GM18870 (cell line): ENCODE measurements around the gene FOXD4L6.
"Not testable (repeated sequence)": the region's sequence is repeated elsewhere in the genome, so short reads cannot be mapped to it uniquely, and the experiment has no call there.

Experiments used
- ATAC-seq: cut with Tn5 transposase; IDR thresholded peaks from one replicate; pipeline ENCODE4 v1.9.1; 2021; ENCODE audit warnings: moderate library complexity; ENCODE audit not compliant: unreplicated experiment

FOXD4L6 gene

DNA sequence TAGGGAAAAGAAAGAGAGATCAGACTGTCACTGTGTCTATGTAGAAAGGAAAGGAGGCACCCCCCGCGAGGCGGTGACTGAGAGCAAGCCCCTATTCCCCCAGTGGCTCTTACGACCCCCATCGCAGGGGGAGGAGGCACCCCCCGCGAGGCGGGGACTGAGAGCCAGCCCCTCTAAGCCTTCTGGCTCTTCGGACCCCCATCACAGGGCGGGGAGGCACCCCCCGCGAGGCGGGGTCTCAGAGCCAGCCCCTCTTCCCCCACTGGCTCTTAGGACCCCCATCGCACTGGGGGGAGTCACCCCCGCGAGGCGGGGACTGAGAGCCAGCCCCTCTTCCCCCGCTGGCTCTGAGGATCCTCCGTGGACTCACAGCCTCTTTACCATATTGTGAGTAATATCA lies 23.9 kb downstream of the FOXD4L6 start:
- ATAC-seq: not testable (repeated sequence)

DNA sequence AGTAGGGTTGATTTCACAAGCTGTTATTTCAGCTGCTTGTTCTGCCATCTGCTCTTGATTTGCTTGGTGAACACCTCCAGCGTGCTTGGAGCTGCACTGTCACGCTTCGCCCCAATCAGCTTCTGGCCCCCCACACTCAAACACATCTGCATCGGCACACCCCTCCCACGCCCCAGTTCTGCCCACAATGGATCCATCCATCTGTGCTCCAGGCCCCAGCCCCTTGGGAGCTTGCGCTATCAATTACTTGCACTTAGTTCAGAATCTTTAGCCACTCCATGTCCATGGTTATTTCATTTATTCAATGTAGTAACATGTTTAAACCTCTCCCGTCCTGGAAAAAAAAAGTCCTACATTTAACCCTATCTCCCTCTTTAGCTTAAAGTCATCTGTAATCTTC lies 28.0 kb downstream of the FOXD4L6 start:
- ATAC-seq: not testable (repeated sequence)

DNA sequence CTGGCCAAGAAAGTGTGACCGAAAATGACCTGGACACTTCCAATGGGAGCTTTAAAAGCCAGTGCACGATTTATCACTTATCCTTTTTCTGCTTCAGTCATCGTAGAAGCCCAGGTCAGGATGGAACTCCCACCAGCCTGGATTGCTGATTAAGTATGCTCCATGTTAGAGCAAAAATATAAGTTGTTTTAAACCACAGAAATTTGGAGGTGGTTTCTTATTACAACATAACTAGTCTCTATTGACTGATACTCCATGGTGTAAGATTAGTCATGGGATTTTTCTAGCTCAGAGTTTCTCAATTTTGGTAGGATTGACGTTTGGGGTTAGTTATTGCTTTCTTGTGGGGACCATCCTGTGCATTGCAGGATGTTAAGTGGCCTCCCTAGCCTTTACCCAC lies 29.7 kb downstream of the FOXD4L6 start:
- ATAC-seq: not testable (repeated sequence)

DNA sequence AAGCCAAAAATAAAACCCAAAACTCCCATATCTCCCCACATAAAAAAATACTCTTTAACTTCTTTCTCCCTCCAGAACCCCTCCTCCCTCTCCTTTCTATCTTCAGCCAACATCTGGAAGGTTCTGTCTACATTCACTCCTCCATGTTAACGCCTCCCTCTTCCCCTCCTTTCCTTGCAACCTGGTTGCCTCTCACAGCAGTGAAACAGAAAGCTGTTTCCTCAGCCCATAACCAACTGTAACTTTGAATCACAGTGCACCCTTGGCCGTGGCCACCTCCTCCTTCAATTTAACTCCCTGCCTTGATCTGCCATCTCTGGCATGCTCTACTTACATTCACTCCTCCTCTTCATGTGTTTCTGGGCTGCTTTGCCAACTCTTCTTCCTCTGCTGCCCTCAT lies 33.4 kb downstream of the FOXD4L6 start:
- peak; percentile 56 for ATAC-seq

DNA sequence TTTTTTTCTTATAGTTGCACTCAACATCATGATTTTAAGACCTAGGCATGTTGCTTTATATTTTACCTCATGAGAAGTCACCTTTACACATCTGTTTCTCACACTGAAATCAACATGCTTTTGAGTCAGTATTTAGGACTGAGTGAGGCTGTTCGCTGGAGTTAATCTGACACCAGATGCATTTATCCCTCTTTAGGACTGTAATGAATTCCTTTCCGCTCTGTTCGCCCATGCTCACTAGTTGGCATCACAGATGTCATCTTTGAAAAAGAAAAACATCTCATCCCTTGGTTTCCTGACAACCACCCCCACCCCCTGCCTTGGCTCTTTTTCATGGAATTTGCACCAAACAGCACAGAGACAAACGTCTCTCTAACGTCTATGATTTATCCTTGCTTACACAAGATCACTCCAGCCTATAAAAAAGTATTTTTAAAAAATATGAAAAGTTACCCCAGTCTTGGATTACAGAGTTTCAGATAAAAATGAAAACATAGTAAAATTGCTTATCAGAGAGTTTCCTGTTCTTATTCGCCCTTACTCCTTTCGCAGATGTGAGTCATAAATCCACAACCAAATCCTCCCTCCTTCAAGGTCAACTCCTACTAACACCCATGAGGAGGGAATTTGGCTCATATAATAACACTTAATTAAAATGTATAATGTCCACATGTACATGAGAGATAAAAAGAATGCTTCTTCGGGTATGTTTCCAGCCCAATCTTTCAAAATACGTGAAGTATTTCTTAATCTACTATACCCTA lies 34.3 kb downstream of the FOXD4L6 start:
- not testable (repeated sequence) for ATAC-seq

DNA sequence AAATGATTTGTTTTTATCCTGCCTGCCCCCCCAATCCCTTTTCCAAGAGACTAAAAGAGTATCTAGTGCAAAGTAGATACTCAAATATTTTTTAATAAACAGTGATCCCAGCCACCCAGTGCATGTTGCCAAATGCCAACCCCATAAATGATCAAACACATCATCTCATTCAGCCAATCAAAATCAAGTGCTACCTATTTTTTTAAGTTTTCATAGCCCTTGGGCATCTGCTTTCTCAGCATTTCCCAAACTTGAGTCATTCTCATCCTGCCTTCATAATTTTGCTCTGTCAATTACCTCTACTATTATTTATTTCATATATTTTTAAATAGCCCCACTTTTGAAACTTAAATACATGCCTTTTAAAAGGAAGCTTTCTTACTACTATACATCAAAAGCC lies 37.6 kb downstream of the FOXD4L6 start:
- ATAC-seq: not testable (repeated sequence)

DNA sequence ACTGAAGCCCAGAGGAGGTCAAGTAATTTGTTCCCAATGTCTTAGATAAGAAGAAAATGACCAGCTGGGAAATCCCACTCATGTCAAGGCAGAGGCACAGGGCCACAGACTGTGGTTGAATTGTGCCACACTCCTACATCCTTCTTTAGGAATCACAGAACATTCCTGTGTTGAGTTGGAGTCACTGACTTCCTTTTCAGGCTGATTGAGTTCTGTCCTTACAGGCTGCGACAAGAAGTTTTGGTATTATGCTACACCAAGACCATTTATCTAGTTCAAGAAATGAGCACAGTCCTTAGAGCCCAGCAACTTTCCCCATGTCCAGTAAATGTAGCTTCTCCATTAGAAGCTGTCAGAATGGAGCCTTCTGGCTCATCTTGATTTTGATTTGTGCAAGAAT lies 38.1 kb downstream of the FOXD4L6 start:
- ATAC-seq: not testable (repeated sequence)

DNA sequence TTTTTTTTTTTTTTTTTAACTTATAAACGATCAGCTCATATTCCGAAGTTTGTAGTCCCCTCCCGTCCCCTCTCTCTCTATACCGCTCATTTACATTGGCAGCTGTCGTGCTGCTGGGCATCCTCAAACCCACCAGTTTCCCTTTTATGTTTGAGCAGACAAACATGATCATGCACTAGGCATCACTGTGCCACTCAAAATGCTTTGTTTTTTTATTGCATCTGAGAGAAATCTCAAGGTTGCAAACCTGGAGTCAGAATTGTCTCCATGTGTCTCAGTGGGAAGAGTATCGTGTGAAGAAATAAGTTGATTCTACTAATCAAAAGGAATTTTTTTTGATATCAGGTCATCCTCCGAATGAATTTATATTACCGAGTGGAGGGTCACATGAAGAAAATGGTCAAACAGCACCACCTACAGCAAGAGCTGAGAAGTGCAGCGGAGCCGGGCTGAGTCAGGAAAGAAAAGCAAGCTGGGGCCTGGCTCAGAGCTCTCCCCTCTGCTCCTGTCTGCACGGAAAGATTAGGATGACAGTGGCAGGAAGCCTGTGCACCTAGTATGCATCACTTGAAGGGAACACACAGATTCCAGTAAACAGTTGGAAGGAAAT lies 39.9 kb downstream of the FOXD4L6 start:
- peak; percentile 78 for ATAC-seq

DNA sequence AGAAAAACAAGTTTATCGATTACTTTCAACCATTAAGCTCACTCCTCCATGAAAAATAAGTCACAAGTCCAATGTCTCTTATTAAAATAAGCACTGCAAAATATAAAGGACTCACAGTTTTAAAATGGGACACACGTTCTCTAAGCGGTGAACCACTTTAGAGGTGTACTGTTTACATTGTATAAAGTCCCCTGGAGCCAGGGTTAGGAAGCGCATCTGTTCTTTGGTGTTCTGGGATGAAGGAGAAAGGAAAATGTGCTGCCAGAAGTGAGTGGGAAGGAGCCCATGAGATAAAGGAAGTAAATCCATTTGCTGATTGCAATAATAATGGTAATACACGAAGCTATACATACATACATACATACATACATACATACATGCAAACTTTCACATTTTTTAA lies 40.6 kb downstream of the FOXD4L6 start:
- ATAC-seq: not testable (repeated sequence)

DNA sequence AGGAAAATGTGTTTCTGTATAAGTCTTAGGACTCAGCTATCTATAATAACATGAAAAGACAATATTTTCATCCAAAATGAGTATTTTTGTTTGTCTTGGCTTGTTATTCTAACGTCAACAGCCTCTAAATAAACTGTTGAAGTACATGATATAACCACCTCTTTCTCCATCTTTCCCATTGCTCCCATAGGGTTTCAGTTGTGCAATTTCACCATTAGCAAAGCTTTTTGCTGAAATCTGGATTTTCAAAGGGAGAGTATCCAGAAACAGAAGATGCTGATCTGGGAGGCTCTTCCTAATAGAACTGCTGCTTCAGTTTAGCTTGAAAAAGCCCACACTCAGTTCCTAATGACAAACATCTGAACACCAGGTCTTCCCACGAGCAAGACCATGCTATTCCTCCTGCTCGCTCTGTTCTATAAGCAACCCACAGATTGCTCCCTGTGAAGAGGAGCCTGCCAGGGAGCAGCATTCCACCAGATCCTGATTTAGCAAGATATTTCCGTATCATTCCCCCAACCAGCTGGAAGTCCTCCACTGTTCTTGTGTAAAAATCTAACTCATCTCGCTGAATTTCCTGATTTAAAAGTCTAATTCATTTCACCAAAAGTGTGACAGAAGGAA lies 41.2 kb downstream of the FOXD4L6 start:
- ATAC-seq: not testable (repeated sequence)

DNA sequence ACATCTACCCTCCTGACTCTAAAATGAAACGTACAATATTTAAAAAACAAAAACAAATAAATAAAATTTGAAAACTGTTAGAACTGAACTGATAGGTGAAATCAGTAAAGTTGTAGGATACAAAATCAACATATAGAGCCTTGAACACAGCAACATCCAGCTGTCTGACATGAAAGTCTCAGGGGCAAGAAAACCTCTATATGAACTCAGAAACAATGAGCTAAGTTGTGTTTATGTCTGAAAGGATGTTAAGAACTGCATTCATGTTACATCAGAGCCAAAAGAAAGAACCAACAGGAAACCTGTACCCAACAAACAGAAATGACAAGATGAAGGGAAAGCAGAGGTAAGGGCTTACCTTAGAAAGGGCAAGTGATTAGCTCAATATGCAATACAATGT lies 41.8 kb downstream of the FOXD4L6 start:
- not testable (repeated sequence) for ATAC-seq

DNA sequence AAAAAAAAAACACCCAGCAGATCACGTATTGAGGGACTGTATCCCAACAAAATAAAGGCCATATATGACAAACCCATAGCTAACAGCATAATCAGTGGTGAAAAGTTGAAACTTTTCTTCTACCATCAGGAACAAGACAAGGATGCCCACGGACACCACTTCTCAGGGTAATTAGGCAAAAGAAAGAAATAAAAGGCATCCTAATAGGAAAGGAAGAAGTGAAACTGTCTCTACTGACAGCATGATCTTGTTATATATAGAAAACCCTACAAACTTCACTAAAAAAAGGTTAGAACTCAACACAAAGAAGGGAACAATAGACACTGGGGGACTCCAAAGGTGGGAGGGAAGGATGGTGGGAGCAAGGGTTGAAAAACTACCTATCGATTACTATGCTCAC lies 42.3 kb downstream of the FOXD4L6 start:
- not testable (repeated sequence) for ATAC-seq

DNA sequence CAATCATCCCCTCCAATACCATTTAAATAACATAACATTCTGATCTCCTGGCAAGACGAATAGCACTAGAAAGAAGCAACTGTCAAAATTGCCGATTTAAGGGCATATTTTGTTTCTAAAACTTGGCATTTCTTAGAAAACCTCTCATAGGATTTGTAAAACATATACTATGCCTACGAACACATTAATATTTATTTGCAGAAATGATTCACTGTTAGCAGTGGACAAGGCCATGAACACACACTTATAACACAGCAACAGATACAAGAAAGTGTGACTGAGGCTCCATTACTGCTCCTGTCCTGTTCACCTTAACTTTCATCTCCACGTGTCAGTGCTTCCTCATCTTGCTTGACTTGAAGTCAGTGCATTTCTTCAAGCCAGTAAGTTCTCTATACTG lies 46.1 kb downstream of the FOXD4L6 start:
- not testable (repeated sequence) for ATAC-seq

DNA sequence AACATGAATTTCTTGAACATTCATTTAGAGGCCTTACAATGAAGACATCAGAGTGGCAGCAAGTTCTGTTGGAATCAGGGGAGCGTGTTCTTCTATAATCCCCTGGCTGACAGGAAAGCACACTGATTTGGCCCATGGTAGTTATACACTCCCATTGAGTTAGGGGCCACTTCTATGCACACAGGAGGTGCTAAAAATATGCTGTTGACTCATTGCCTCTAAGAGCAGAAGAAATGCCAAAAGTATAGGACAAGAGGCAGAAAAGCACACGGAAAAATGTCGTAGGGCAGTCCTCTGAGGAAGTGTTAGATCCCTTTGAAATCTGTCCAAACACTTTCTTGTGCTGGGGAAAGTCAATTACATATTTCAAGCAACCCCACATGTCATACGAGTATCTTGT lies 49.0 kb downstream of the FOXD4L6 start:
- ATAC-seq: not testable (repeated sequence)

DNA sequence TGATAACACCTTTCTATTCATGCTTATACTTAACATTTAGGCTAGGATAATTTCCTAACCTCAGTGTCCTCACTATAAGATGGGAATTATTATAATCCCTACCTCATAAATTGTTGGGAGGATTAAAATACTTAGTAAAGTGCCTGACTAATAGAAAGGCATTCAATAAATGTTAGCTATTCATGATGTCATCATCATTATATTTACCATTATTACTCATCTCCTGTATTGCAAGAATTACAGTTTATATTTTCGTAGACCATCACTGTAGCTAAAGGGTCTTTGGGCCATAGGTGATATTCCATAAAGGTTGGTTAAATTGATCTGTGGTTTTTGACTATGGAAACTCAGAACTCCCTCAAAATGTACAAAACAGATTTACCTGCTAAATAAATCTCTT lies 50.9 kb downstream of the FOXD4L6 start:
- not testable (repeated sequence) for ATAC-seq
